ENCODE data around the gene METTL16.

DNA sequence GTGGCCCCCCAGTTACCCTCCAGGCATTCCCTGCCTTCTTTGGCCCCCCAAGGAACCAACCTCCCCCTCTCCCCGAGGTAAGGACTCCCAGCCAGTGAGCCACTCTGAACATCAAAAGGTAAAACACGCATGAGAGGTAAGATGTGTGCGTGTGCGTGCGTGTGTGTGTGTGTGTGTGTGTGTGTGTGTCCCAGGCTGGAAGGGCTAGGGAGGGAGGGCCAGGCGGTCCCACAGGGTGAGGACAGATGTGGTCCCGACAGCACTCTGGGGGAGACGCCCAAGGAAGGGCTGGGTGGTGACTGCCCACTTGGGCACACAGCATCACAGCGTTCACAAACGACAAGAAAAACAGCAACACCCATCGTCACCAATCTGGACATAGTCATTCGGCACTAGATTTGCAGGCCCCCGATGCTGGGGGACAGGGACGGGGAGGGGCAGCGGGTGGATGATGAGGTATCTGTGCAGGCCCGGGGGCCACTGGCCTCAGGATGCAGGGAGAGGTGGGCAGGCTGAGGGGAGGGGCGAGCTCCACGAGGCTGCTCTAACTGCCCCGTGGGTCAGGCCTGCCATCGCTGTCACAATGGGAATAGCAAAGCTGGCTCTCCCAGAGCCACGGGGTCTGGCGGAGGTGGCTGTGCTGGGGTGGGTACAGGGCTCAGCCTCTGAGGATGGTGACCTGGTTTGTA is 127.1 kb downstream of the METTL16 start:
- TF ChIP-seq, protein P1, sequence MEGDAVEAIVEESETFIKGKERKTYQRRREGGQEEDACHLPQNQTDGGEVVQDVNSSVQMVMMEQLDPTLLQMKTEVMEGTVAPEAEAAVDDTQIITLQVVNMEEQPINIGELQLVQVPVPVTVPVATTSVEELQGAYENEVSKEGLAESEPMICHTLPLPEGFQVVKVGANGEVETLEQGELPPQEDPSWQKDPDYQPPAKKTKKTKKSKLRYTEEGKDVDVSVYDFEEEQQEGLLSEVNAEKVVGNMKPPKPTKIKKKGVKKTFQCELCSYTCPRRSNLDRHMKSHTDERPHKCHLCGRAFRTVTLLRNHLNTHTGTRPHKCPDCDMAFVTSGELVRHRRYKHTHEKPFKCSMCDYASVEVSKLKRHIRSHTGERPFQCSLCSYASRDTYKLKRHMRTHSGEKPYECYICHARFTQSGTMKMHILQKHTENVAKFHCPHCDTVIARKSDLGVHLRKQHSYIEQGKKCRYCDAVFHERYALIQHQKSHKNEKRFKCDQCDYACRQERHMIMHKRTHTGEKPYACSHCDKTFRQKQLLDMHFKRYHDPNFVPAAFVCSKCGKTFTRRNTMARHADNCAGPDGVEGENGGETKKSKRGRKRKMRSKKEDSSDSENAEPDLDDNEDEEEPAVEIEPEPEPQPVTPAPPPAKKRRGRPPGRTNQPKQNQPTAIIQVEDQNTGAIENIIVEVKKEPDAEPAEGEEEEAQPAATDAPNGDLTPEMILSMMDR (conservative IDR thresholded peaks at IDR 0.05 in 1 of 2, IDR thresholded peaks at IDR 0.05 in 1 of 2; ENCODE audit: extremely low read depth in 1 of 2, insufficient read depth in 1 of 2, low read depth in 1 of 2, low read length in 2 of 2) = no peak
- TF ChIP-seq EZH2 (IDR thresholded peaks at IDR 0.05; ENCODE audit: borderline replicate concordance, low read length) = no peak
